GM12878 (cell line): ENCODE measurements around the gene SP2. TPM values are rescaled to one million over a fixed set of nuclear protein-coding genes. Genes with fewer than 3 reads are reported as not detected.

Experiments
- ATAC-seq: fragments of 200-7000 bp; cut with Tn5 transposase; 3 replicates; pipeline ENCODE4 v1.9.1; 2020; ENCODE audit warnings: mild to moderate bottlenecking, moderate library complexity
- BruUV-seq: library from RNA; stranded (reverse); fragments of 400-500 nt; replicated peaks from 2 replicates; lab custom pipeline; 2021; lab: Mats Ljungman, UMichigan
- CTCF ChIA-PET: fragments of 300-600 bp; sonication (Branson Sonifier 250); formaldehyde crosslinking; extraction: SDS; loops from one replicate; lab custom pipeline; 2021; ENCODE audit warnings: inconsistent platforms; lab: Yijun Ruan, JAX
- POLR2A ChIA-PET: fragments of 350-600 bp; formaldehyde crosslinking; extraction: SDS; loops from one replicate; lab custom pipeline; 2021; ENCODE audit warnings: inconsistent platforms; lab: Charles Lee
- RAD21 ChIA-PET: fragments of 300-600 bp; sonication (Branson Sonifier 250); formaldehyde crosslinking; loops from one replicate; lab custom pipeline; 2023; ENCODE audit warnings: antibody characterized with exemption; ENCODE audit not compliant: unreplicated experiment; lab: Charles Lee
- SMC1A ChIA-PET: fragments of 300-600 bp; sonication (Branson Sonifier 250); formaldehyde crosslinking; loops from one replicate; lab custom pipeline; 2023; ENCODE audit not compliant: unreplicated experiment, uncharacterized antibody; lab: Charles Lee
- DNase-seq: peaks from one replicate; pipeline ENCODE4 v3.0.0-alpha.2; 2011; ENCODE audit warnings: low read depth, low spot score
- FAIRE-seq: peaks from 3 replicates; lab custom pipeline; 2011; peaks lifted over from hg19 to GRCh38; lab: Jason Lieb, UNC
- H2AFZ ChIP-seq: 2 replicates; pipeline ENCODE4 v1.6.0; 2011; ENCODE audit warnings: low read depth, low read length, control low read depth; ENCODE audit not compliant: control insufficient read depth
- H3K27ac ChIP-seq: 2 replicates; pipeline ENCODE4 v1.5.1; 2011; ENCODE audit warnings: control low read depth; ENCODE audit not compliant: control insufficient read depth, insufficient read depth
- H3K27me3 ChIP-seq, 2 experiments: replicated peaks in 1 of 2; 2 replicates each; pipeline versions ENCODE4 v1.6.0 to v1.6.1; 2011; ENCODE audit warnings: low read length in 1 of 2; ENCODE audit not compliant: control insufficient read depth in 2 of 2, insufficient read depth in 2 of 2
- H3K36me3 ChIP-seq, 2 experiments: 2 replicates each; pipeline ENCODE4 v1.5.1; 2011; ENCODE audit warnings: low read length in 1 of 2; ENCODE audit not compliant: control insufficient read depth in 2 of 2, insufficient read depth in 2 of 2
- H3K4me1 ChIP-seq: 2 replicates; pipeline ENCODE4 v1.6.1; 2011; ENCODE audit warnings: mild to moderate bottlenecking, low read length, moderate library complexity, mixed read lengths; ENCODE audit not compliant: control insufficient read depth, insufficient read depth
- H3K4me2 ChIP-seq: 2 replicates; pipeline ENCODE4 v1.6.0; 2011; ENCODE audit warnings: control low read depth; ENCODE audit not compliant: control insufficient read depth, insufficient read depth
- H3K4me3 ChIP-seq: fragments of 200-600 bp; sonication (generic); 2 replicates; pipeline ENCODE4 v1.5.1; 2016
- H3K79me2 ChIP-seq: 2 replicates; pipeline ENCODE4 v1.6.0; 2011; ENCODE audit warnings: low read length; ENCODE audit not compliant: control insufficient read depth, insufficient read depth
- H3K9ac ChIP-seq: 2 replicates; pipeline ENCODE4 v1.8.0; 2011; ENCODE audit warnings: low read length, control low read depth, mixed read lengths; ENCODE audit not compliant: control insufficient read depth, insufficient read depth
- H3K9me3 ChIP-seq: replicated peaks from 3 replicates; pipeline ENCODE4 v1.5.1; 2011; ENCODE audit warnings: mild to moderate bottlenecking, low read length; ENCODE audit not compliant: control insufficient read depth, insufficient read depth
- H4K20me1 ChIP-seq: 2 replicates; pipeline ENCODE4 v1.6.0; 2011; ENCODE audit not compliant: control insufficient read depth, insufficient read depth
- CBX5 ChIP-seq: sonication (generic); IDR thresholded peaks from 2 replicates; pipeline ENCODE4 v1.6.1; 2016; ENCODE audit warnings: low read depth, moderate library complexity, mild to moderate bottlenecking, inconsistent platforms
- FOS ChIP-seq: IDR thresholded peaks from 3 replicates; pipeline ENCODE4 v1.6.1; 2011; ENCODE audit warnings: borderline replicate concordance; ENCODE audit not compliant: insufficient read length; ENCODE audit errors: extremely low read depth
- GABPA ChIP-seq: IDR thresholded peaks from 2 replicates; pipeline ENCODE4 v1.6.1; 2014; ENCODE audit warnings: antibody characterized with exemption, low read depth, mild to moderate bottlenecking, inconsistent platforms
- RELA ChIP-seq: fragments of 450-650 bp; IDR thresholded peaks from 2 replicates; pipeline ENCODE4 v1.8.0; 2014; ENCODE audit warnings: borderline replicate concordance; ENCODE audit not compliant: partially characterized antibody
- SREBF2 ChIP-seq: IDR thresholded peaks from 2 replicates; pipeline ENCODE4 v1.6.1; 2012; ENCODE audit warnings: mild to moderate bottlenecking, low read length
- SUZ12 ChIP-seq: fragments of 200-600 bp; sonication (generic); IDR thresholded peaks from one replicate; pipeline ENCODE4 v1.6.1; 2018; ENCODE audit warnings: antibody characterized with exemption, mild to moderate bottlenecking; ENCODE audit not compliant: unreplicated experiment
- TCF3 ChIP-seq: IDR thresholded peaks from 2 replicates; pipeline ENCODE4 v1.6.1; 2012; ENCODE audit warnings: low read depth, mild to moderate bottlenecking, low read length, borderline replicate concordance; ENCODE audit not compliant: insufficient read depth
- ZNF24 ChIP-seq: fragments of 450-650 bp; IDR thresholded peaks from 2 replicates; pipeline ENCODE4 v1.6.1; 2017; ENCODE audit warnings: antibody characterized with exemption, mild to moderate bottlenecking
- WGBS: methylation state at CpG from one replicate; pipeline ENCODE4 v1.1.6; 2016; ENCODE audit warnings: low lambda C conversion rate; ENCODE audit not compliant: insufficient replicate concordance, insufficient coverage; ENCODE audit errors: missing lambda C conversion rate; 5-methylcytosine and 5-hydroxymethylcytosine counted together
- in situ Hi-C: fragments of 300-500 bp; cut with MboI; formaldehyde crosslinking; loops from 9 replicates; pipeline ENCODE4 v1.14.3; 2018; ENCODE audit warnings: mixed read lengths
- intact Hi-C: fragments of 100-400 bp; cut with micrococcal nuclease; formaldehyde crosslinking; loops from one replicate; pipeline ENCODE4 v1.14.2; 2022; ENCODE audit not compliant: unreplicated experiment
- polyA plus RNA-seq, 11 experiments: library from polyadenylated mRNA; depleted of rRNA in 4 of 11; unstranded in 6 of 11; stranded (reverse) in 5 of 11; fragments of >200 nt; fragmentation: Nextera tagmentation in 4 of 11; fragmentation: Illumina TruSeq in 1 of 11; extraction: Ambion mirVana in 4 of 11; extraction: Trizol in 1 of 11; gene quantifications; 1 replicate in 1 of 11; 2 replicates in 10 of 11; pipeline versions ENCODE4 v1.2.1 to v1.2.3, GENCODE V29; 2011 to 2016; ENCODE audit warnings: inconsistent platforms in 2 of 11, missing spikeins in 2 of 11, low read depth in 1 of 11
- total RNA-seq, 4 experiments: library from RNA; depleted of rRNA in 3 of 4; stranded (reverse); fragments of >200 nt in 3 of 4; fragmentation: Illumina TruSeq in 1 of 4; extraction: Trizol in 1 of 4; gene quantifications; 2 replicates each; pipeline versions ENCODE4 v1.2.1 to v1.2.3, GENCODE V29; 2013 to 2021

The SP2 gene
- total and polyA plus RNA-seq, 10 of the 15 experiments (the other 5 are each of a cell fraction or from before 2014, with no cell fraction given) = 1.2 to 19.1 (median 4.8) TPM

GRCh38 chr17:47850373-47850691 lies 45.7 kb upstream of the SP2 start:
- Histone ChIP-seq H3K4me3 (no peak overlapping the region), H3K4me1 (peaks cover 5% of the 10 kb centered on the region), H3K36me3 (no peaks in the 10 kb centered on the region), H3K27ac (no peak overlapping the region), H4K20me1 (no peaks in the 10 kb centered on the region), H3K4me2 (no peak overlapping the region), H3K9me3 (no peaks in the 10 kb centered on the region), H3K79me2 (no peaks in the 10 kb centered on the region), H2AFZ (no peak overlapping the region), H3K27me3 (peaks cover 28 to 53% of the 10 kb centered on the region in 2 experiments), H3K9ac (no peak overlapping the region)
- intact Hi-C loops = no loop called here
- 76% methylated on average over 9 of the region's 9 CpGs for WGBS
- TF ChIP-seq GABPA = no peak
- no peak for TF ChIP-seq SREBF2
- no peak for TF ChIP-seq CBX5
- no peak for TF ChIP-seq SUZ12
- TF ChIP-seq RELA = no peak
- TF ChIP-seq FOS = no peak
- no peak for TF ChIP-seq ZNF24
- TF ChIP-seq TCF3 = no peak
- ATAC-seq (no peak), DNase-seq (no peak), FAIRE-seq (no peak)
- ChIA-PET SMC1A (interaction anchor here (2.5 to 13.1 kb wide), 2 partner anchors 10 to 39 kb away, joined by 6 to 231 read pairs; partner anchors contain the start of genes SCRN2 and SP2), RAD21 (interaction anchor here (0.7 to 1.3 kb wide), 3 partner anchors 9 to 99 kb away, joined by 3 to 5 read pairs (median 4); partner anchors contain the start of gene SCRN2), CTCF (interaction anchor here (1.3 to 12.4 kb wide), 2 partner anchors 21 to 38 kb away, joined by 3 to 502 read pairs; partner anchors contain the start of gene SP2), POLR2A (no interaction called here)
- in situ Hi-C loops = no loop called here
- no TSS peak for BruUV-seq
